Epithelial cell of proximal tubule (primary cell): ENCODE results near the gene SRPRB. TPM values are rescaled to one million over a fixed set of nuclear protein-coding genes. Genes with fewer than 3 reads are reported as not detected.
"Not testable (repeated sequence)": the region's sequence is repeated elsewhere in the genome, so short reads cannot be mapped to it uniquely, and the experiment has no call there.

Experiments used
- DNase-seq: peaks from one replicate; pipeline ENCODE4 v3.0.0-alpha.2; 2011; ENCODE audit warnings: low read depth
- H3K4me3 ChIP-seq: 2 replicates; pipeline ENCODE4 v1.5.1; 2011; ENCODE audit warnings: low read depth, mild to moderate bottlenecking, low read length
- total RNA-seq: library from RNA; depleted of rRNA; stranded (reverse); fragments of >200 nt; gene quantifications from 2 replicates; pipeline ENCODE4 v1.2.3, GENCODE V29; 2015
- TF ChIP-seq, protein P1 (sequence below): conservative IDR thresholded peaks from 2 replicates; pipeline ENCODE4 v1.5.1; 2012; ENCODE audit warnings: low read depth, mild to moderate bottlenecking, low read length

SRPRB gene
- total RNA-seq, 1 donor from 2014 or later = 18.7 TPM

DNA sequence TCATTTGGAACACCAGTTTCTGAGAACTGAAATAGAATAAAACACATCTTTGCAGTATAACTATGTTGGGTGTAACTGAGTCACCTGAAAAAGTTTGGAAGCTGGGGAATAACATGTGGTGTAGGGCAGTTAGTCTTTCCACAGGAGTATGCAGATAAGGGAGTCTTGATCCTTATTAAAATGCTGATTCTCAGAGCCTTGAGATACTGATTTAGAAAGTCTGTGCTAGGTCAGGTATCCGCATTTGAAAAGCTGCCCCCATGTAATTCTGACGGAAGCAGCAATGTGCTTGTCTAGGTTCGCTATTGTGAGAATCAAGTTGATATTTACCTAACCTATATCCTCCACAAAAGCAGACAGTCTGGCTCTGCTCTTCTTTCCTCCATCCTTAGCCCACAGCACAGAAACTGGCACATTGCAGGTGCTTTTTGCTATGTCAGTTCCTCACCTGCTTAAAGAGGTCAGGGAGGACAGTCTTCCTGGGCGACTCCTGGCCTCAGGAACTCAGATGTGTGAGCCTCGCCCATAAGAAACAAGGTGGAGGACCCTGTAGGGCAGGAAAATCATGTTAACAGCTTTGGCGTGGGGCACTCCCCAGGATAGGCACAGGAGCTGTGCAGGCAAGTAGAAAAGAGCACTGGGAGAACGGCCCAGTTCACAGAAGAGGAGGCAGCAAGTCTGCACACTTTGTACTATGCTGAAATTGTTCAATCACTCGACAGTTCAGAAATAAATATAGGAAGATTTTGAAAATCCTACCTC, 27.6 kb upstream of the SRPRB start:
- no peak for DNase-seq
- no peak overlapping the region for H3K4me3 ChIP-seq
- TF ChIP-seq, protein P1, sequence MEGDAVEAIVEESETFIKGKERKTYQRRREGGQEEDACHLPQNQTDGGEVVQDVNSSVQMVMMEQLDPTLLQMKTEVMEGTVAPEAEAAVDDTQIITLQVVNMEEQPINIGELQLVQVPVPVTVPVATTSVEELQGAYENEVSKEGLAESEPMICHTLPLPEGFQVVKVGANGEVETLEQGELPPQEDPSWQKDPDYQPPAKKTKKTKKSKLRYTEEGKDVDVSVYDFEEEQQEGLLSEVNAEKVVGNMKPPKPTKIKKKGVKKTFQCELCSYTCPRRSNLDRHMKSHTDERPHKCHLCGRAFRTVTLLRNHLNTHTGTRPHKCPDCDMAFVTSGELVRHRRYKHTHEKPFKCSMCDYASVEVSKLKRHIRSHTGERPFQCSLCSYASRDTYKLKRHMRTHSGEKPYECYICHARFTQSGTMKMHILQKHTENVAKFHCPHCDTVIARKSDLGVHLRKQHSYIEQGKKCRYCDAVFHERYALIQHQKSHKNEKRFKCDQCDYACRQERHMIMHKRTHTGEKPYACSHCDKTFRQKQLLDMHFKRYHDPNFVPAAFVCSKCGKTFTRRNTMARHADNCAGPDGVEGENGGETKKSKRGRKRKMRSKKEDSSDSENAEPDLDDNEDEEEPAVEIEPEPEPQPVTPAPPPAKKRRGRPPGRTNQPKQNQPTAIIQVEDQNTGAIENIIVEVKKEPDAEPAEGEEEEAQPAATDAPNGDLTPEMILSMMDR = no peak

- H3K4me3 ChIP-seq = no peak overlapping the region
- DNase-seq = no peak
- TF ChIP-seq, protein P1 = no peak
Observed at GRCh38 chr3:133779626-133780203, 25.9 kb upstream of the SRPRB start.

DNA sequence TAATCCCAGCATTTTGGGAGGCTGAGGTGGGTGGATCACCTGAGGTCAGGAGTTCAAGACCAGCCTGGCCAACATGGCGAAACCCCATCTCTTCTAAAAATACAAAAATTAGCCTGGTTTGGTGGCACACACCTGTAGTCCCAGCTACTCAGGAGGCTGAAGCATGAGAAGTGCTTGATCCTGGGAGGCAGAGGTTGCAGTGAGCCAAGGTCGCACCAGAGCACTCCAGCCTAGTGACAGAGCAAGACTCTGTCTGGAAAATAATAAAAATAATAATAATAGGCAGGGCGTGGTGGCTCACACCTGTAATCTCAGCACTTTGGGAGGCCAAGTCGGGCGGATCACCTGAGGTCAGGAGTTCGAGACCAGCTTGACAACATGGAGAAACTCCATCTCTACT, 24.9 kb upstream of the SRPRB start:
- DNase-seq, H3K4me3 ChIP-seq: not testable (repeated sequence)

- TF ChIP-seq, protein P1 = no peak
- no peak overlapping the region for H3K4me3 ChIP-seq
- no peak for DNase-seq
Observed at GRCh38 chr3:133781570-133781969, 24.0 kb upstream of the SRPRB start.

DNA sequence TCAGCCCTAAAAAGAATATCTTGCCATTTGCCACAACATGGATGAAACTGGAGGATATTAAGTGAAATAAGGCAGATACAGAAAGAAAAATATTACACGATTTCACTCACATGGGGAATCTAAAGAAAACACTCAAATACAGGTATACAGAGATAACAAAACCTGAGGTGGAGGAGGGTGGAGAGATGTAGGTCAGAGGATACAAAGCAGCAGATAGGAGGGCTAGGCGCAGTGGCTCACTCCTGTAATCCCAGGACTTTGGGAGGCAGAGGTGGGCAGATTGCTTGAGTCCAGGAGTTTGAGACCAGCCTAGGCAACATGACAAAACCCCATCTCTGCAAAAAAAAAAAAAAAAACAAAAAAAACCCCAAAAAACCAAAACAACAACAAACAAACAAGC, 23.2 kb upstream of the SRPRB start:
- no peak overlapping the region for H3K4me3 ChIP-seq
- TF ChIP-seq, protein P1 = no peak
- no peak for DNase-seq

GRCh38 chr3:133783762-133784161, 21.9 kb upstream of the SRPRB start:
- TF ChIP-seq, protein P1 = no peak
- H3K4me3 ChIP-seq = no peak overlapping the region
- no peak for DNase-seq

DNA sequence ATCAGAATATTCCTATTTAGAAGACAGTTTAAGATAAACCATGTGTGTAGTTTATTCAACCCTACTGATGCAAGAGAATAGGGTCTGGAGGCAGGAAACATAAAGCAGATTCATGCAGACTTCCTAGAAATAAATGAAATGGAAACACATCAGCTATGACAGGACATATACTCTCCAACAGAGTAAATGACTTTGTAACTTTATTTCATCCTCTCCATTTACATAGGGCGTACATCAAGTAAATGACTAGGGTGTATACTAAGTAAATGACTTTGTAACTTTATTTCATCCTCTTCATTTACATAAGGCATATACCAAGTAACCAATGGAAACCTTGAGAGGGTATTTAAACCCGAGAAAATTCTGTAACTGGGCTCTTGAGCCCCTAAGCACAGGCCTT, 17.6 kb upstream of the SRPRB start:
- no peak overlapping the region for H3K4me3 ChIP-seq
- DNase-seq = no peak
- TF ChIP-seq, protein P1 = no peak
